GM06990 (cell line): ENCODE results near the gene TEKTIP1.
A peak's percentile ranks its signal among the peaks of the same experiment; 100 is the strongest.
"Not testable (repeated sequence)": the region's sequence is repeated elsewhere in the genome, so short reads cannot be mapped to it uniquely, and the experiment has no call there.

Experiments
- DNase-seq: peaks from one replicate; pipeline ENCODE4 v3.0.0-alpha.2; 2011; ENCODE audit not compliant: insufficient read length; ENCODE audit errors: extremely low read depth
- H3K27me3 ChIP-seq: replicated peaks from 2 replicates; pipeline ENCODE4 v1.6.0; 2011; ENCODE audit warnings: low read length; ENCODE audit not compliant: control insufficient read depth, insufficient read depth
- H3K36me3 ChIP-seq: 2 replicates; pipeline ENCODE4 v1.5.1; 2011; ENCODE audit warnings: low read length; ENCODE audit not compliant: control insufficient read depth, insufficient read depth
- H3K4me3 ChIP-seq: replicated peaks from 2 replicates; pipeline ENCODE4 v1.5.1; 2011; ENCODE audit warnings: low read depth, mild to moderate bottlenecking, control low read depth, low read length
- CTCF ChIP-seq: IDR thresholded peaks from 2 replicates; pipeline ENCODE4 v1.5.1; 2011; ENCODE audit warnings: low read length, control low read depth, mild to moderate bottlenecking, inconsistent platforms; ENCODE audit not compliant: insufficient read depth, poor library complexity, severe bottlenecking

TEKTIP1 gene

GRCh38 chr19:3565139-3565538 lies 26.2 kb downstream of the TEKTIP1 start:
- Histone ChIP-seq H3K36me3 (no peaks in the 10 kb centered on the region), H3K27me3 (no peaks in the 10 kb centered on the region), H3K4me3 (no peak overlapping the region)
- no peak for DNase-seq
- no peak for TF ChIP-seq CTCF

- not testable (repeated sequence) for H3K27me3 ChIP-seq, DNase-seq, H3K4me3 ChIP-seq, H3K36me3 ChIP-seq
These were observed 31.1 kb downstream of the TEKTIP1 start for GRCh38 chr19:3570042-3570441.

GRCh38 chr19:3570606-3571011 lies 31.6 kb downstream of the TEKTIP1 start:
- DNase-seq, result no peak
- Histone ChIP-seq H3K4me3 (no peak overlapping the region), H3K27me3 (no peaks in the 10 kb centered on the region), H3K36me3 (no peaks in the 10 kb centered on the region)
- no peak for TF ChIP-seq CTCF

- Histone ChIP-seq H3K36me3 (peaks cover 5% of the 10 kb centered on the region), H3K4me3 (peak overlapping the region; percentile 45), H3K27me3 (no peaks in the 10 kb centered on the region)
- DNase-seq, result peak; percentile 100
- TF ChIP-seq CTCF, result no peak
These were observed 33.3 kb downstream of the TEKTIP1 start for GRCh38 chr19:3572132-3572854.

GRCh38 chr19:3572855-3573161 lies 33.8 kb downstream of the TEKTIP1 start, which contains the start of gene HMG20B:
Gene HMG20B, plus strand, starts transcription at chr19:3572944. Its CDS starts 366 bp downstream, at chr19:3573310.
- H3K27me3 ChIP-seq, result no peaks in the 10 kb centered on the region

GRCh38 chr19:3573162-3573857 lies 34.3 kb downstream of the TEKTIP1 start:
- Histone ChIP-seq H3K27me3 (no peaks in the 10 kb centered on the region), H3K4me3 (peak overlapping the region; percentile 89), H3K36me3 (peaks cover 5% of the 10 kb centered on the region)
- no peak for DNase-seq
- no peak for TF ChIP-seq CTCF

More at GRCh38 chr19:3572855-3573161, 33.8 kb downstream of the TEKTIP1 start, which contains the start of gene HMG20B:
- TF ChIP-seq CTCF, result no peak
- DNase-seq, result no peak
- Histone ChIP-seq H3K36me3 (peaks cover 5% of the 10 kb centered on the region), H3K4me3 (peak within 1 kb of the TSS; percentile 89)
